Left hindlimb (tissue), 1 donor: Measurements from ENCODE around the gene SIGLEC1.

Source experiments
- DNase-seq: peaks from one replicate; pipeline ENCODE4 v3.0.0-alpha.2; 2018

Gene SIGLEC1

GRCh38 chr20:3698591-3699001 lies 13.8 kb downstream of the SIGLEC1 start:
- no peak for DNase-seq

- peak; percentile 13 for DNase-seq
Observed at GRCh38 chr20:3697588-3698305, 14.7 kb downstream of the SIGLEC1 start.

- DNase-seq = no peak
Observed at GRCh38 chr20:3696745-3697587, 15.4 kb downstream of the SIGLEC1 start.

- no peak for DNase-seq
Observed at GRCh38 chr20:3696200-3696599, 16.2 kb downstream of the SIGLEC1 start.

GRCh38 chr20:3694864-3695263 lies 17.5 kb downstream of the SIGLEC1 start:
- peak; percentile 15 for DNase-seq

- peak; percentile 24 for DNase-seq
Observed at GRCh38 chr20:3693376-3693775, 19.0 kb downstream of the SIGLEC1 start.

- DNase-seq = peak; percentile 17
Observed at GRCh38 chr20:3692706-3693294, 19.6 kb downstream of the SIGLEC1 start.

GRCh38 chr20:3691897-3692296 lies 20.5 kb downstream of the SIGLEC1 start:
- peak; percentile 2 for DNase-seq

GRCh38 chr20:3691306-3691705 lies 21.1 kb downstream of the SIGLEC1 start:
- peak; percentile 21 for DNase-seq

GRCh38 chr20:3690413-3690812 lies 22.0 kb downstream of the SIGLEC1 start:
- DNase-seq = peak; percentile 10

- peak; percentile 16 for DNase-seq
Observed at GRCh38 chr20:3689978-3690377, 22.4 kb downstream of the SIGLEC1 start.

GRCh38 chr20:3687655-3688054 lies 24.7 kb downstream of the SIGLEC1 start:
- peak; percentile 36 for DNase-seq

GRCh38 chr20:3686867-3687321 lies 25.5 kb downstream of the SIGLEC1 start:
- DNase-seq = peak; percentile 91

GRCh38 chr20:3686421-3686820 lies 26.0 kb downstream of the SIGLEC1 start:
- DNase-seq = no peak

GRCh38 chr20:3685341-3685740 lies 27.1 kb downstream of the SIGLEC1 start:
- DNase-seq = no peak

- DNase-seq = peak; percentile 69
Observed at GRCh38 chr20:3681931-3682781, 30.2 kb downstream of the SIGLEC1 start, which contains the start of gene ADAM33. ADAM33 (minus strand) TSS chr20:3682010; CDS start chr20:3682004, 6 bp downstream.

- no peak for DNase-seq
Observed at GRCh38 chr20:3681352-3681930, 31.0 kb downstream of the SIGLEC1 start.

- DNase-seq = no peak
Observed at GRCh38 chr20:3680701-3681351, 31.6 kb downstream of the SIGLEC1 start.

- DNase-seq = no peak
Observed at GRCh38 chr20:3679749-3680700, 32.4 kb downstream of the SIGLEC1 start.
